Cardiac septum (tissue), 1 donor: ENCODE results near the gene IL1RL1. TPM values are rescaled to one million over a fixed set of nuclear protein-coding genes. Genes with fewer than 3 reads are reported as not detected.

Source experiments
- DNase-seq: peaks from one replicate; pipeline ENCODE4 v3.0.0-alpha.2; 2020; ENCODE audit warnings: low spot score
- intact Hi-C: fragments of 100-400 bp; cut with DNase I; formaldehyde crosslinking; loops from one replicate; pipeline ENCODE4 v1.14.0; 2022
- total RNA-seq: library from RNA; stranded (reverse); fragmentation: NEBNext Ultra II Directional; extraction: Animal tissue kit (Norgen Biotek cat#: 25700); gene quantifications from one replicate; pipeline ENCODE4 v1.2.1, GENCODE V29; 2021
- donor health status: DM: no; HTN: no; CAD: no.

IL1RL1 gene
- total RNA-seq, 1 donor from 2014 or later = 1.1 TPM

- intact Hi-C loops = no loop called here
- DNase-seq = no peak
Observed at GRCh38 chr2:102331311-102331980, 20.1 kb downstream of the IL1RL1 start.

- intact Hi-C loops = no loop called here
- no peak for DNase-seq
Observed at GRCh38 chr2:102334486-102334885, 23.1 kb downstream of the IL1RL1 start.

- intact Hi-C loops = no loop called here
- DNase-seq = no peak
Observed at GRCh38 chr2:102335871-102336366, 24.6 kb downstream of the IL1RL1 start.

- no peak for DNase-seq
- intact Hi-C loops = no loop called here
Observed at GRCh38 chr2:102336502-102336945, 25.2 kb downstream of the IL1RL1 start.

GRCh38 chr2:102337012-102337411 is 25.6 kb downstream of the IL1RL1 start:
- DNase-seq = no peak
- intact Hi-C loops = no loop called here

GRCh38 chr2:102337481-102338386 is 26.4 kb downstream of the IL1RL1 start:
- intact Hi-C loops = no loop called here
- DNase-seq = no peak

GRCh38 chr2:102340778-102341177 is 29.4 kb downstream of the IL1RL1 start:
- intact Hi-C loops = no loop called here
- no peak for DNase-seq

GRCh38 chr2:102342888-102343287 is 31.5 kb downstream of the IL1RL1 start:
- intact Hi-C loops = no loop called here
- DNase-seq = no peak

- intact Hi-C loops = no loop called here
- DNase-seq = no peak
Observed at GRCh38 chr2:102344397-102344796, 33.0 kb downstream of the IL1RL1 start.

- intact Hi-C loops = no loop called here
- no peak for DNase-seq
Observed at GRCh38 chr2:102345329-102345920, 34.1 kb downstream of the IL1RL1 start.

GRCh38 chr2:102346381-102347130 is 35.2 kb downstream of the IL1RL1 start:
- intact Hi-C loops = no loop called here
- DNase-seq = no peak

GRCh38 chr2:102350137-102350793 is 38.9 kb downstream of the IL1RL1 start:
- intact Hi-C loops = no loop called here
- DNase-seq = no peak

GRCh38 chr2:102355526-102356380 is 44.4 kb downstream of the IL1RL1 start, which contains the start of gene IL18R1:
TSS of gene IL18R1 (plus strand) at chr2:102355796. CDS start at chr2:102362661, 6,865 bp downstream.
- peak; percentile 92 for DNase-seq
- intact Hi-C loops = loop anchor here (5.0 kb wide), 1 partner anchor 113 kb away; no protein-coding TSS in a partner anchor

GRCh38 chr2:102356381-102356712 is 45.0 kb downstream of the IL1RL1 start:
- DNase-seq = no peak
- intact Hi-C loops = loop anchor here (5.0 kb wide), 1 partner anchor 114 kb away; no protein-coding TSS in a partner anchor

GRCh38 chr2:102356741-102357140 is 45.4 kb downstream of the IL1RL1 start:
- intact Hi-C loops = loop anchor here (5.0 kb wide), 1 partner anchor 114 kb away; no protein-coding TSS in a partner anchor
- no peak for DNase-seq

- intact Hi-C loops = loop anchor here (5.0 kb wide), 1 partner anchor 116 kb away; no protein-coding TSS in a partner anchor
- no peak for DNase-seq
Observed at GRCh38 chr2:102357937-102358336, 46.6 kb downstream of the IL1RL1 start.

GRCh38 chr2:102358496-102358895 is 47.1 kb downstream of the IL1RL1 start:
- no peak for DNase-seq
- intact Hi-C loops = loop anchor here (5.0 kb wide), 1 partner anchor 116 kb away; no protein-coding TSS in a partner anchor

GRCh38 chr2:102359527-102359926 is 48.2 kb downstream of the IL1RL1 start:
- intact Hi-C loops = loop anchor here (5.0 kb wide), 1 partner anchor 117 kb away; no protein-coding TSS in a partner anchor
- no peak for DNase-seq
